ENCODE measurements around the gene NPHP3. TPM values are rescaled to one million over a fixed set of nuclear protein-coding genes. Genes with fewer than 3 reads are reported as not detected.

Gene NPHP3
- total and polyA plus RNA-seq, 2 of the 4 experiments (the other 2 are of a cell fraction), result 19.9 to 21.3 TPM

- H2AFZ ChIP-seq (replicated peaks; ENCODE audit: low read length, poor library complexity), result no peak overlapping the region
- no peak overlapping the region for H4K5ac ChIP-seq (ENCODE audit: low read depth, low read length)
- H3K18ac ChIP-seq (ENCODE audit: low read depth, low read length), result no peak overlapping the region
- H4K91ac ChIP-seq (ENCODE audit: insufficient read depth, low read depth, low read length), result no peak overlapping the region
- peaks cover 43% of the 10 kb centered on the region for H3K36me3 ChIP-seq (ENCODE audit: control insufficient read depth, insufficient read depth, low read length)
- H3K56ac ChIP-seq (ENCODE audit: extremely low read depth, insufficient read depth, low read length), result no peak overlapping the region
- no peaks in the 10 kb centered on the region for H3K27me3 ChIP-seq (ENCODE audit: control insufficient read depth, insufficient read depth, low read length)
- ChIA-PET CTCF (no interaction called here), POLR2A (ENCODE audit: unreplicated experiment) (no interaction called here)
- dilution Hi-C loops (cut with HindIII; ENCODE audit: low sequenced_read_pairs, unreplicated experiment), result no loop called here
- no peak overlapping the region for H2BK20ac ChIP-seq (ENCODE audit: low read depth, low read length)
- no peak overlapping the region for H2BK5ac ChIP-seq (ENCODE audit: low read depth, low read length, poor library complexity, severe bottlenecking)
- no peak overlapping the region for H3K14ac ChIP-seq (replicated peaks; ENCODE audit: low read depth, low read length)
- in situ Hi-C loops (cut with MboI; ENCODE audit: low sequenced_read_pairs), result no loop called here
- TF ChIP-seq MXI1 (IDR thresholded peaks at IDR 0.05; ENCODE audit: borderline replicate concordance, low read depth, low read length), result no peak
- TF ChIP-seq CTCF (conservative IDR thresholded peaks at IDR 0.05; ENCODE audit: low read depth, low read length), result no peak
- TF ChIP-seq NFE2L2 (IDR thresholded peaks at IDR 0.05; ENCODE audit: low read depth, low read length), result no peak
- no peak for TF ChIP-seq ELK1 (IDR thresholded peaks at IDR 0.05; ENCODE audit: borderline replicate concordance, low read depth, low read length)
- TF ChIP-seq CHD1 (IDR thresholded peaks at IDR 0.05; ENCODE audit: low read depth, low read length), result no peak
- no peak for TF ChIP-seq RCOR1 (IDR thresholded peaks at IDR 0.05; ENCODE audit: insufficient replicate concordance, low read length)
- peaks cover 0 to 8% of the 10 kb centered on the region in 2 experiments; a peak in 3 of 4 replicates for H3K79me1 ChIP-seq (ENCODE audit: low read depth in 1 of 2, low read length in 2 of 2)
- no peak overlapping the region for H2BK15ac ChIP-seq (ENCODE audit: low read depth, low read length)
- no peak overlapping the region for H3K23ac ChIP-seq (ENCODE audit: low read depth, low read length)
- H2AK9ac ChIP-seq (replicated peaks; ENCODE audit: low read depth, low read length, poor library complexity), result no peak overlapping the region
- no peak overlapping the region for H3K4ac ChIP-seq (ENCODE audit: low read depth, low read length)
- no peak overlapping the region for H3K27ac ChIP-seq (ENCODE audit: insufficient read depth, low read length)
- no TSS peak for BruUV-seq (replicated peaks)
- intact Hi-C loops (cut with micrococcal nuclease), result no loop called here
- no peak overlapping the region for H2BK120ac ChIP-seq (ENCODE audit: low read depth, low read length)
- no peaks in the 10 kb centered on the region for H3K9me3 ChIP-seq (ENCODE audit: control insufficient read depth, insufficient read depth, low read length)
- no peak overlapping the region for H4K8ac ChIP-seq (ENCODE audit: low read depth in 2 of 2, low read length in 2 of 2)
- no peak overlapping the region for H3K9ac ChIP-seq (ENCODE audit: low read depth, low read length)
- H3K4me3 ChIP-seq (ENCODE audit: insufficient read depth, low read depth, low read length), result no peak overlapping the region
- no peaks in the 10 kb centered on the region for H3K9me1 ChIP-seq (ENCODE audit: insufficient read depth, low read length)
- no CpG with 5 or more reads among the region's 1 CpG for WGBS, 2 experiments (ENCODE audit: extremely low coverage in 2 of 2, insufficient read length in 1 of 2)
- ATAC-seq (ENCODE audit: low read depth) (no peak), DNase-seq (peak; percentile 13)
- H3K4me1 ChIP-seq (ENCODE audit: control insufficient read depth, insufficient read depth, low read length), result peaks cover 2% of the 10 kb centered on the region; the same call in 1 of the 2 replicates
- H3K4me2 ChIP-seq (ENCODE audit: low read depth, low read length), result no peak overlapping the region
- no peaks in the 10 kb centered on the region for H4K20me1 ChIP-seq (ENCODE audit: insufficient read depth, low read length)
- no peak overlapping the region for H2AK5ac ChIP-seq (ENCODE audit: low read depth, low read length)
Measured at GRCh38 chr3:132695422-132695821, 26.8 kb downstream of the NPHP3 start.
